Islet precursor cell (in vitro differentiated cells): ENCODE measurements around the gene C17orf67.

Experiments
- DNase-seq: peaks from one replicate; pipeline ENCODE4 v3.0.0-alpha.2; 2018

Gene C17orf67

DNA sequence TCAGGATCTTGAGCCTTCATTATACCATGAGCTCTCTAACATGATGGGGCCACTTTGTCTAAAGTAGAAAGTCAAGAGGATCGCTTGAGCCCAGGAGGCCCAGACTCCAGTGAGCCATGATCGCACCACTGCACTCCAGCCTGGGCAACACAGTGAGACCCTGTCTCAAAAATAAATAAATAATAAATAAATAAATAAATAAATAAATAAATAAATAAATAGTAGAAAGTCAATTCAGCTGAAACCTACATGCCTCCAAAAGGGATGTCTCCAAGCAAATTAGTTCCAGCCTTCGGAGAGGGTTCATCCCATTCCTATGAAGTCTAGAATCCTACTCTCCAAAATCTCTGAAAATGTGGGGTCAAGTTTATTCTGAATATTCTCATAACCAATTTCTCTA, 26.0 kb downstream of the C17orf67 start:
- no peak for DNase-seq

DNA sequence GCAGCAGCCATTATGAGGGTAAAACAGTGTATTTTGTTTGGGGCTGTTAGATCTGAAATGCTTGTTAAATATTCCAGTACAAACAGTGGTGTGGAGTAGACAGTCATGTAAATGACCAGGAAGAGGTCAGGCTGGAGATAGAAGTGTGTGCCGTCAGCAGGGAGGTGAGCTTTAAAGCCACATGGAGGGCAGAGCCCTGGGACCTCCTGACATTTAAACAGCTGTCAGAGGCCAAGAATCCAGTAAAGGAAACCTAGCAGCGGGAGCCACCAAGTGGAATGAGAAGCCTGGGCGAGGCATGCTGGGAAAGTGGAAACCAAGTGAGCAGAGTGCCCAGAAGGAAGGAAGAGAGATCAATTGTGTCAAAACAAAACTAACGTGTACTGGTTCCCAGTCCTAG, 26.8 kb downstream of the C17orf67 start:
- DNase-seq, result no peak

DNA sequence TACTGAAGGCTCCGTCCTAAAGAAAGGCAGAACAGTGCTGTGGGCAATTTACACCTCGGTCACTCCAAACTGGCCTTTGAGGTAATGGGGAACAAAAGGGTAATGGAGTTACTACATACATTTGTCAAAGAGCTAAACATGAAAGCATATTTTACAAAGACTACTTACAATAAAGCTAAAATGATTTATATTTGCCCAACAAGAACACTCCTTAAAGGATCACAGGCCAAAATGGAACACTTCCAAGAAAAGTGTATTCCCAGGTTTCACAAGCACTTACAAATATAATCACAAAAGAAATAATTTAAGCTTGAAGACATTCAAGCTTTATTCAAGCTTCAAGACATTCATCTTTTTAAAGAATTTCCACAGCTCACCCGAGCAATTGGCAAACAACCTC, 29.3 kb downstream of the C17orf67 start:
- no peak for DNase-seq

GRCh38 chr17:56803071-56803470, 30.6 kb downstream of the C17orf67 start:
- DNase-seq, result no peak

GRCh38 chr17:56801459-56802178, 32.1 kb downstream of the C17orf67 start:
- no peak for DNase-seq

- DNase-seq, result peak; percentile 74
Observed at GRCh38 chr17:56798916-56799315, 34.8 kb downstream of the C17orf67 start.

- no peak for DNase-seq
Observed at GRCh38 chr17:56796536-56796935, 37.2 kb downstream of the C17orf67 start.

DNA sequence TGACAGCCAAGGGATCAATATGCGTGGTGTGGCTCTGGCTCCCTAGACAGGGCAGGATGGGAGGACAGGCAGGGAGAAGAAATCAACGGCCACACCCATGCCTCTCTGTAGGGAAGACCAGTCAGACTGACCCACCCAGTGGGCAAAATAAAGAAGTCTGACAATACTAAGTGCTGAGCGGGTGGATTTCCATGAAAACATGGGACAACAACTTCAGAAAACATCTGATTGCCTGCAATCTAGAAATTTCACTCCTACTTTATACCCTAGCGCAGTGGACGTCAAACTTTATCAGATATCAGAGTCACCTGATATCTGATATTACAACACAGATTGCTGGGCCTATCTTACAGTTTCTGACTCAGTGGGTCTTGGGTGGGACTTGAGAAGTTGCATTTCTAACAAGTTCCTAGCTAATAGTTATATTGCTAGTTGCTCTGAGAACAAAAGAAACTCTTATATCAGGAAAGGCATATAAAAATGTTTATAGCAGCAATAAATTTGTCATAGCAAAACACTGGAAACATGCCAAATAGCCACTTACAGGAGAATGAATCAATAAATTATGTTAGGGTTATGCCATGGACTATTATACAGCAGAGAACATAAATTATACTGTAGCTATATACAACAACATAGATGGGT, 38.4 kb downstream of the C17orf67 start:
- DNase-seq, result no peak

- DNase-seq, result no peak
Observed at GRCh38 chr17:56793957-56794356, 39.8 kb downstream of the C17orf67 start.

GRCh38 chr17:56793531-56793930, 40.2 kb downstream of the C17orf67 start:
- no peak for DNase-seq

DNA sequence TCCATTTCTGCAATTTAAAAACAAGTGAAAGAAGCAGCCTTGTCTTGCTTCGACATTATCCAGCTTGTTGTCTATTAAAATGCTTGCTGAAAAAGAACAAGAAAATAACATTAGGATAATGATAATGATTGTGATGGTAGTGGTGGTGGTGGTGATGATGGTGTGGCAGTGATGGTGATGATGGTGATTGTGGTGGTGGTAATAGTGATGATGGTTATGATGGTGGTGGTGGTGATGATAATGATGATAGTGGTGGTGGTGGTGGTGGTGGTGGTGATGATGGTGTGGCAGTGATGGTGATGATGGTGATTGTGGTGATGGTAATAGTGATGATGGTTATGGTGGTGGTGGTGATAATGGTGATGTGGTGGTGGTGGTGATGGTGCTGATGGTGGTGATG, 41.5 kb downstream of the C17orf67 start:
- DNase-seq, result peak; percentile 2

DNA sequence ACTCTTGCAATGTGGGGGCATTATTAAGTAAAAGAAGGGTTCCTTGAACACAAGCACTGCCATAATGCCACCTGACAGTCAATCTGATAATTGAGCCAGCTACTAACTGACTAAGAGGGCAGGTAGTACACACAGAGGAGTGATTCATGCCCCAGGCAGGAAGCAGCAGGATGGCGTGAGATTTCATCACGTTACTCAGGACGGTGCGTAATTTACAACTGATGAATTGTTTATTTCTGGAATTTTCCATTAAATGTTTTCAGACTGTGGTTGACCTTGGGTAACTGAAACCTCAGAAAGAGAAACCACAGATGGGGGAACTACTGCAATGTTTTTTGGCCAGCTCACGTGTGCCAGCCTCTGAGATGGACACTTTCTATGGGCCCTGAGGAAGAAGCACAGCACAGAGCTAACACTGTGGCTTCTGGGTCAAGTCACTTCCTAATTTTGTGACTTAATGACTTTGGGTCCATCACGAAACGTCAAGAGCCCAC, 46.7 kb downstream of the C17orf67 start:
- DNase-seq, result peak; percentile 62

DNA sequence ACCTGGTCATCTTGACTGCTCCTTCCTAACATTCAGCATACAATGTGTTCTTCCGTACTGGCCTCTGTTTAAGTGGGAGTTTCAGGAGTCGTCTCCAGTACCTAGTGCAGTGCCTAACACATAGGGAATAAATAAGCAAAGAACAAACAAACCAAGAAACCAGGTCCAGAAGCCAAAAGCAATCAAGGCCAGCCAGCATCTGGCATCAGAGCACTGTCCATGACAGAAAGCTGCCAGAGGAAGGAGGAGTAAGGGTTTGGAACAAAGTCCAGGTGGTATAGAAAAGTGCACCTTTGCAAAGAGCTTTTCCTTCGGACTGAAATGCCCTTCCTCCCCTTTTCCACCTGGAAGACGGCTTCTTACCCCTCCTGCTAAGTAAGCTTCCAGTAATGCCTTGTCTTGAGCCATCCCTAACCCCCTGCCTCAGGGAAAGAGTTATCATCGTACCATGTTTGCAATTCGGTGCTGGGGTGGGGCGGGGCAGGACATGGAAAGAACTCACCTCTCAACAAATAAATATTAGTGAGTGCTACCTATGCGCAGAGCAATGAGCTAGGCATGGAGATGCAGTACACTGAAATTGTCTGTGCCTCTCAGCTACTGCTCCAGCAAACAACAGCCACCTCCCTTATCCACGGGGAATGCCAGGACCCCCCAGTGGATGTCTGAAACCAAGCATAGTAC, 47.6 kb downstream of the C17orf67 start:
- DNase-seq, result peak; percentile 48

DNA sequence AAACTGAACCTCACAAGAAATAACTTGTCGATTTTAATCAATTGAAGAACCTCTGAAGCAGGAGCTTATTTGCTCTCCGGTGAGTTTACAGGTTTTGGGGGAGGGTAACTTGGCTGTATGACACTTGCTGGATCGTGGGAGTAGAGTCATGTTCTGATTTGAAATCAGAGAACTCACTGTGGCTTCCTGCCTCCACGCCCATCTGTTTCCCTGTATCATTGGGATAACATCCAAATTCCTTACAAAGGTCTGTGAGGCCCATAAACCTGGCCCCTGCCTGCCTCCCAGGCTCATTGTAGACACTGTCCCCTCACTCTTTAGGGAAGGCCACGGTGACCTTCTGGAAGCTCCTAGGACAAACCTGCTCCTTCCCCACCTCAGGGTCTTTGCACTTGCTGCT, 48.3 kb downstream of the C17orf67 start:
- DNase-seq, result peak; percentile 49

DNA sequence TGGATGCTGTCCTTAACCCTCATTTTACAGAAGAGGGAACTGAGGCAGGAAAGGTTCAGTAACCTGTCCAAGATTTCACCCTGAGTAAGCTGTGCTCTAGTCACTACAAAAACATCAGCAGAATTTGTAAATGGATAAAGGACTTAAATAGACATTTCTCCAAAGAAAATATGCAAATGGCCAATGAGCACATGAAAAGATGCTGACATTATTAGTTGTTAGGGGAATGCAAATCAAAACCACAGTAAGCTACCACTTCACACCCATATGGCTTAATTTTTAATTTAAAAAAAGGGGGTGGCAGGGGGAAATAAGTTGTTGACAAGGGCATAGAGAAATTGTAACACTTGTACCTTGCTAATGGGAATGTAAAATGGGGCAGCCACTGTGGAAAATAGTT, 51.4 kb downstream of the C17orf67 start:
- DNase-seq, result peak; percentile 4

DNA sequence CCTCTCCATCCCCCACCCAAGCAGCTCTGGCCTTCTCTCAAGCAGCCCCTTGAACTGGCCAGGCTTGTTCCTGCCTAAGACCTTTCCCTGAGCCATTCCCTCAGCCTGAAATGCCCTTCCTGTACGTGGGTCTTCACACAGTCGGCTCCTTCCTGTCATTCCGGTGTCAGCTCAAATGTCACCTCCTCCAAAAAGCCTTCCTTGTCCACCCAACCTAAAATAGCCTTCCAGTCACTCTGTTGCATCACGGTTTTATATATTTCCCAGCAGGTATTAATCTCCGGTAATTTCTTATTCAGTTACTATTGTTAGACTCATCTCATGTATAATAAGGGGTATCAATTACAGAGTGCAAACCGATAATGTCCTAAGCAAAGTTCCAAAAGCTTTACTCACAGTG, 51.8 kb downstream of the C17orf67 start:
- DNase-seq, result peak; percentile 54

- peak; percentile 97 for DNase-seq
Observed at GRCh38 chr17:56779898-56780777, 53.6 kb downstream of the C17orf67 start.

DNA sequence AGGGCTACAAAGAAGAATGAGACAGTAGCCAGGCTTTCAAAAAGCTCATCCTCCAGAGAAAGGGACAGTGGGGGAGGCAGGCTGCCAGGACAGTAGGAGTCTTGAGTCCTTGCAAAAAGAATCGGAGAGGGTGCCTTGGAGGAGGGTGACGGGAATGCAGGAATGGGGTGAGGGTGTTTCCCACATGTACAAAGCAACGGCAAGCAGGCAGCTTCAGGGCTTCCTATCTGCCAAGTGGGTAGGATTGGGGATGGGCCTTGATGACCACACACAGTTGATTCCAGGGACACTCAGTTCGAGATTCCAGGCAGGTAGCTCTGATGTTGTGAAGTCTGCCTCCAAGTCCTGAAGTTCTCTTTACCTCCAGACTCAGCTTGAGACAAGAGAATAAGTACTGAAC, 54.4 kb downstream of the C17orf67 start:
- DNase-seq, result peak; percentile 54

DNA sequence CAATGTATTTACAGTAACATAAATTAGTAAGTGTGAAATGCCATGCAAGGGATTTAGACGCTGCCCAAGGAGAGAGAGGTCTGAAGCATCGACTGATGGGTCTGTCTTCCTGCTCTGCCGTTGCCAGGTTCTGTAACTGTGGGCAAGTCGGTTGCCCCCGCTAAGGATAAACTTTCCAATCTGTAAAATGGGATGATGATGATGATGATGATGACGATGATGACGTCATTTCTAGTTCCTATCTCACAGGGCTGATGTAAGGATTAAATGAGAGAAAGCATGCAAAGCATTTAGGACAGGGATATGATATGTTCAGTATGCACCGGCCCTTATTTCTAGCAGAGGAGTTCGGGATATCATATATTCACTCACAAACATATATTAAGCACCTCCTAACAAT, 54.8 kb downstream of the C17orf67 start:
- peak; percentile 19 for DNase-seq

- peak; percentile 37 for DNase-seq
Observed at GRCh38 chr17:56777859-56778258, 55.9 kb downstream of the C17orf67 start.

DNA sequence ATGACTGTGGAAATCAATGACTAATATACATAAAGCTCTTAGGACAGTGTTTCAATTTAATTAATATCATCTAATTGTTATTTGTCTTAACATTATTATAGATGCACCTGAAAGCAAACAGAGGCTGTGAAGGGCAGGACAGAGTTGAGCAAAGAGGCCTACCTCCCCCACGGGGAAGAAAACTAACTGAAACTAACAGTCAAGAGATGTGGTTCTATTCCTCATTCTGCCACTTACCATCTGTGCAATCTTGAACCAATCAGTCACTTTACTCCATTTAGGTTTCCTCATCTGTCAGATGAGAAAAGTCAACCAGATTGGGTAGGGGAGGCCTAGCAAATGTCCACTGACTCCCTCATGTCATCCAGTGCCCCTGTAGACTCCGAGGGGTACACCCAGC, 59.1 kb downstream of the C17orf67 start:
- no peak for DNase-seq

DNA sequence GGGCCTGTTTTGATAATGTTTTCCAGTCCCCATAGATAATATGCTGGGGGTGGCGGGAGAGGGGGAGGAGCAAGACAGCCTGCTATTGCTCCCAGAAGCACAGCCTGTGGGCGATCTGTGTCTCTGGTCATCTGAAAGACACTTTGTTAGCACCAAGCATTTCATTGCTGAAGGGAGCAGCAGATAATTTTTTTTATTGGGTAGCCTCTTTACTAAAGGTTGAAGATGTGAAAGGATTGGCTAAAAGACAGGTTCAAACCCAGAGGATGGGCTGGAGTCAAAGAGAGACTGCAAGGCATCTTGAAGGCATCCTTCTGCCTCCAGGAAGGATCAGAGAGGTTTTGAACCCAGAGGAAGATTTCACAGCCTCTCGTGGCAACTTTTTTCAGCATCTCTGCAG, 60.6 kb downstream of the C17orf67 start:
- peak; percentile 48 for DNase-seq

- peak; percentile 41 for DNase-seq
Observed at GRCh38 chr17:56772442-56772841, 61.3 kb downstream of the C17orf67 start.
